Spleen (tissue), 7 donors: ENCODE measurements around the gene MYL3.

Experiments
- CTCF ChIP-seq, 11 experiments: fragments of 200-600 bp in 7 of 11; fragments of 450-650 bp in 4 of 11; sonication (generic) in 4 of 11; IDR thresholded peaks in 8 of 11; conservative IDR thresholded peaks in 3 of 11; 1 replicate in 7 of 11; 2 replicates in 4 of 11; pipeline versions ENCODE4 v1.4.0 to v1.8.0; 2016 to 2021; ENCODE audit warnings: antibody characterized with exemption in 11 of 11, inconsistent platforms in 4 of 11, mild to moderate bottlenecking in 1 of 11
- POLR2A ChIP-seq, 3 donors: fragments of 450-650 bp; IDR thresholded peaks; one replicate each; pipeline ENCODE4 v1.5.1; 2017; ENCODE audit warnings: antibody characterized with exemption in 3 of 3, mild to moderate bottlenecking in 1 of 3
- POLR2AphosphoS5 ChIP-seq, 3 donors: sonication (generic); formaldehyde crosslinking; IDR thresholded peaks; one replicate each; pipeline ENCODE4 v1.5.1; 2017; ENCODE audit warnings: antibody characterized with exemption in 3 of 3
- donor health status: DM: no; HTN: no; CAD: no; lungs with moderate emphysema.
- donor health status: DM: no; HTN: no; CAD: no.
- donor health status: DM: no; HTN: no; CAD: no.

DNA sequence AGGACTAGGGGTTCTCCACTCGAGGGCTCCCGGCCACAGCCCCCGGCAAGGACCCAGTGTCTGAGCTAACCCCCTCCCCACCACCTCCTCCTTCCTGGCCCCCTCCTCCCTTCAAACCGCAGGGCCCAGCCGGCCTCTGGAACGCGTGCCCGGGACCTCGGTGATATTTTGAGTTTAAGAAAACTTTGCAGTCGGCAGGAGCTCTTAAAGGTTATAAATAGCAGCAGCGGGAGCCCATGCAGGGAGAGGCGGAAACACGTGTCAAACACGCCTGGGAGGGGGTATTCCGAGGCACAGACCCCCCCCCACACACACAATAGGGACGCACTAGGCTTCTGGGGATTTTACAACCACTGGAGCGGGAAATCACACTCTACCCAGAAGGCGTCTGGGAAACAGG lies 11.2 kb upstream of the MYL3 start:
- TF ChIP-seq CTCF (IDR thresholded peaks at IDR 0.05 in 8 of 11, conservative IDR thresholded peaks at IDR 0.05 in 3 of 11) (no peak), POLR2AphosphoS5 (IDR thresholded peaks at IDR 0.05) (no peak), POLR2A (IDR thresholded peaks at IDR 0.05) (no peak)
